SU-DHL-6 (cell line): ENCODE data around the gene MAP2K6.

Experiments used
- H2AFZ ChIP-seq: fragments of 200-600 bp; sonication (generic); 2 replicates; pipeline ENCODE4 v1.6.1; 2014; ENCODE audit warnings: low read depth, mild to moderate bottlenecking, moderate library complexity, mixed read lengths, antibody characterized with exemption, low read length; ENCODE audit not compliant: severe bottlenecking
- H3F3A ChIP-seq: fragments of 200-600 bp; shearing (Covaris generic); 2 replicates; pipeline ENCODE4 v1.6.0; 2016; ENCODE audit warnings: antibody characterized with exemption, mild to moderate bottlenecking; ENCODE audit not compliant: insufficient read depth
- H3K27ac ChIP-seq: fragments of 200-600 bp; sonication (generic); 2 replicates; pipeline ENCODE4 v1.5.1; 2016; ENCODE audit warnings: low read depth, mild to moderate bottlenecking, low read length, moderate library complexity, mixed read lengths
- H3K27me3 ChIP-seq: fragments of 200-600 bp; sonication (generic), shearing (Covaris generic); 2 replicates; pipeline ENCODE4 v1.6.0; 2014; ENCODE audit warnings: mild to moderate bottlenecking, low read length
- H3K36me3 ChIP-seq: fragments of 200-600 bp; sonication (generic); 2 replicates; pipeline ENCODE4 v1.6.1; 2014; ENCODE audit warnings: mild to moderate bottlenecking, low read length, mixed read lengths
- H3K4me2 ChIP-seq: fragments of 300-600, 200-600 bp; shearing (Covaris generic), sonication (generic); 2 replicates; pipeline ENCODE4 v1.6.0; 2014; ENCODE audit warnings: low read length, low read depth, mild to moderate bottlenecking; ENCODE audit not compliant: poor library complexity, severe bottlenecking
- H3K4me3 ChIP-seq: fragments of 200-600 bp; sonication (generic); 2 replicates; pipeline ENCODE4 v1.5.1; 2014; ENCODE audit warnings: antibody characterized with exemption, low read length, mild to moderate bottlenecking, mixed read lengths; ENCODE audit not compliant: insufficient read depth, poor library complexity, severe bottlenecking
- H3K79me2 ChIP-seq: fragments of 200-600 bp; sonication (generic); 2 replicates; pipeline ENCODE4 v1.6.1; 2014; ENCODE audit warnings: mild to moderate bottlenecking, low read length, moderate library complexity; ENCODE audit not compliant: insufficient read depth
- H3K9ac ChIP-seq: fragments of 200-600 bp; sonication (generic); 2 replicates; pipeline ENCODE4 v1.7.0; 2014; ENCODE audit warnings: mild to moderate bottlenecking, low read length
- H3K9me2 ChIP-seq: fragments of 200-600 bp; sonication (generic); replicated peaks from 2 replicates; pipeline ENCODE4 v1.6.1; 2014; ENCODE audit warnings: low read length; ENCODE audit not compliant: insufficient read depth
- H3K9me3 ChIP-seq: fragments of 200-600 bp; sonication (generic); 2 replicates; pipeline ENCODE4 v1.6.1; 2014; ENCODE audit warnings: low read length, mixed read lengths; ENCODE audit not compliant: insufficient read depth
- H4K20me1 ChIP-seq: fragments of 200-600 bp; sonication (generic); 2 replicates; pipeline ENCODE4 v1.6.1; 2014; ENCODE audit warnings: low read depth, mild to moderate bottlenecking, antibody characterized with exemption, low read length, moderate library complexity, mixed read lengths
- CTCF ChIP-seq: fragments of 200-600 bp; sonication (generic); IDR thresholded peaks from one replicate; pipeline ENCODE4 v1.5.1; 2017; ENCODE audit warnings: antibody characterized with exemption, mild to moderate bottlenecking, low read length, moderate library complexity; ENCODE audit not compliant: insufficient read depth, poor library complexity, severe bottlenecking
- EZH2phosphoT487 ChIP-seq: fragments of 200-600 bp; sonication (generic), shearing (Covaris generic); conservative IDR thresholded peaks from 2 replicates; pipeline ENCODE4 v1.6.1; 2018; ENCODE audit warnings: mild to moderate bottlenecking, antibody characterized with exemption, low read length, moderate library complexity, mixed read lengths

MAP2K6 gene

GRCh38 chr17:69452664-69453260 is 38.3 kb downstream of the MAP2K6 start:
- Histone ChIP-seq H3K36me3 (no peaks in the 10 kb centered on the region), H3F3A (no peaks in the 10 kb centered on the region), H4K20me1 (no peaks in the 10 kb centered on the region), H3K9me2 (no peaks in the 10 kb centered on the region), H2AFZ (no peak overlapping the region), H3K27me3 (no peaks in the 10 kb centered on the region), H3K9me3 (no peaks in the 10 kb centered on the region), H3K27ac (no peak overlapping the region), H3K9ac (no peak overlapping the region), H3K4me3 (no peak overlapping the region), H3K4me2 (no peak overlapping the region), H3K79me2 (no peaks in the 10 kb centered on the region)
- TF ChIP-seq CTCF = no peak
- TF ChIP-seq EZH2phosphoT487 = no peak

GRCh38 chr17:69454051-69454450 is 39.6 kb downstream of the MAP2K6 start:
- H3K9me2 ChIP-seq = no peaks in the 10 kb centered on the region
- H3K9me3 ChIP-seq = no peaks in the 10 kb centered on the region
- H3K4me3 ChIP-seq = no peak overlapping the region
- H3K27me3 ChIP-seq = no peaks in the 10 kb centered on the region
- no peaks in the 10 kb centered on the region for H3K79me2 ChIP-seq
- no peak overlapping the region for H3K27ac ChIP-seq
- no peak for TF ChIP-seq EZH2phosphoT487
- no peaks in the 10 kb centered on the region for H3F3A ChIP-seq
- H3K36me3 ChIP-seq = no peaks in the 10 kb centered on the region
- H4K20me1 ChIP-seq = no peaks in the 10 kb centered on the region
- no peak overlapping the region for H3K4me2 ChIP-seq
- H2AFZ ChIP-seq = no peak overlapping the region
- H3K9ac ChIP-seq = no peak overlapping the region

- no peak overlapping the region for H3K9ac ChIP-seq
- no peak overlapping the region for H3K27ac ChIP-seq
- H3K9me3 ChIP-seq = no peaks in the 10 kb centered on the region
- no peaks in the 10 kb centered on the region for H3K79me2 ChIP-seq
- TF ChIP-seq CTCF = no peak
- TF ChIP-seq EZH2phosphoT487 = no peak
- no peak overlapping the region for H3K4me3 ChIP-seq
- no peaks in the 10 kb centered on the region for H4K20me1 ChIP-seq
- H3K4me2 ChIP-seq = no peak overlapping the region
- H3K27me3 ChIP-seq = no peaks in the 10 kb centered on the region
- H3K9me2 ChIP-seq = no peaks in the 10 kb centered on the region
- no peak overlapping the region for H2AFZ ChIP-seq
- H3K36me3 ChIP-seq = no peaks in the 10 kb centered on the region
- H3F3A ChIP-seq = no peaks in the 10 kb centered on the region
Observed at GRCh38 chr17:69455040-69455439, 40.5 kb downstream of the MAP2K6 start.

- Histone ChIP-seq H2AFZ (no peak overlapping the region), H3K27ac (no peak overlapping the region), H3K4me2 (no peak overlapping the region), H3K9me2 (no peaks in the 10 kb centered on the region), H3K9ac (no peak overlapping the region), H3K9me3 (no peaks in the 10 kb centered on the region), H4K20me1 (no peaks in the 10 kb centered on the region), H3K36me3 (no peaks in the 10 kb centered on the region), H3K4me3 (no peak overlapping the region), H3K27me3 (no peaks in the 10 kb centered on the region), H3F3A (no peaks in the 10 kb centered on the region), H3K79me2 (no peaks in the 10 kb centered on the region)
- TF ChIP-seq EZH2phosphoT487 (no peak), CTCF (no peak)
Observed at GRCh38 chr17:69457603-69458002, 43.1 kb downstream of the MAP2K6 start.
